Measurements from ENCODE around the gene TNNT1.

DNA sequence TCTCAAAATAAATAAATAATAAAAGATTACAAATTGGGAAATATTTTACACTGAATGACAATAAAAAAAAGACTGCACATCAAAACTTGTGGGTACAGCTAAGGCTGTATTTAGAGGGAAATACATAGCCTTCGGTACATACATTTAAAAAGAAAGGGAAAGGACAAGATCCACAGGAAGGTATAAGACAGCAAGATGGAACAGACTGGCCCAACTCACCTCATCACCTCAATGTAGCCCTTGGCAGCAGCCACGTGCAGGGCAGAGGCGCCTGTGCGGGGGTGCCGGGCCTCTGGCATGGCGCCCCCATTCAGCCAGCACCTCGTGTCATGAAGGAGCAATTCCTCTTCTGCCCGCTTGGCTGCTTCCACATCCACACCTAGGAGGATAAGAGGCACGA, 45.8 kb downstream of the TNNT1 start:
- TF ChIP-seq POLR2A (IDR thresholded peaks at IDR 0.05) (no peak), POLR2AphosphoS5 (IDR thresholded peaks at IDR 0.05) (no peak)

Data from suprapubic skin (tissue), 4 donors.